Loucy (cell line): ENCODE results near the gene CYTH3.

Source experiments
- H2AFZ ChIP-seq: fragments of 200-600 bp; sonication (generic); 2 replicates; pipeline ENCODE4 v1.6.0; 2016; ENCODE audit warnings: antibody characterized with exemption, mild to moderate bottlenecking, low read length, moderate library complexity
- H3F3A ChIP-seq: fragments of 200-600 bp; 2 replicates; pipeline ENCODE4 v1.6.0; 2016; ENCODE audit warnings: antibody characterized with exemption, low read depth, mild to moderate bottlenecking
- H3K27me3 ChIP-seq: fragments of 200-600 bp; sonication (generic); 2 replicates; pipeline ENCODE4 v1.6.1; 2014; ENCODE audit warnings: low read length, mild to moderate bottlenecking; ENCODE audit not compliant: insufficient read depth, poor library complexity, severe bottlenecking
- H3K36me3 ChIP-seq: fragments of 200-600 bp; sonication (generic); 2 replicates; pipeline ENCODE4 v1.6.1; 2016; ENCODE audit warnings: low read length; ENCODE audit not compliant: insufficient read depth
- H3K4me1 ChIP-seq: fragments of 200-600 bp; sonication (generic); 2 replicates; pipeline ENCODE4 v1.5.1; 2014; ENCODE audit warnings: low read length, mild to moderate bottlenecking; ENCODE audit not compliant: insufficient read depth, poor library complexity, severe bottlenecking
- H3K4me2 ChIP-seq: fragments of 200-600 bp; sonication (generic); 2 replicates; pipeline ENCODE4 v1.6.0; 2014; ENCODE audit warnings: antibody characterized with exemption, low read length, low read depth, mild to moderate bottlenecking; ENCODE audit not compliant: poor library complexity, severe bottlenecking
- H3K4me3 ChIP-seq: fragments of 200-600 bp; sonication (generic); 2 replicates; pipeline ENCODE4 v1.5.1; 2014; ENCODE audit warnings: low read length, mild to moderate bottlenecking, mixed read lengths; ENCODE audit not compliant: poor library complexity, severe bottlenecking
- H3K79me2 ChIP-seq: fragments of 200-600 bp; sonication (generic); 2 replicates; pipeline ENCODE4 v1.6.1; 2014; ENCODE audit warnings: low read length; ENCODE audit not compliant: insufficient read depth
- H3K9ac ChIP-seq: fragments of 200-600 bp; sonication (generic); 2 replicates; pipeline ENCODE4 v1.6.0; 2014; ENCODE audit warnings: mild to moderate bottlenecking, low read depth, low read length, moderate library complexity; ENCODE audit not compliant: poor library complexity, severe bottlenecking
- H3K9me2 ChIP-seq: fragments of 200-600 bp; sonication (generic); replicated peaks from 2 replicates; pipeline ENCODE4 v1.6.1; 2016; ENCODE audit warnings: low read depth, low read length, mixed read lengths
- H3K9me3 ChIP-seq: fragments of 200-600 bp; sonication (generic); 2 replicates; pipeline ENCODE4 v1.6.1; 2014; ENCODE audit warnings: mild to moderate bottlenecking, antibody characterized with exemption, low read length, low read depth; ENCODE audit not compliant: insufficient read depth
- H4K20me1 ChIP-seq: fragments of 200-600 bp; sonication (generic); 2 replicates; pipeline ENCODE4 v1.6.0; 2014; ENCODE audit warnings: antibody characterized with exemption, low read length, mild to moderate bottlenecking; ENCODE audit not compliant: insufficient read depth, poor library complexity, severe bottlenecking
- CTCF ChIP-seq: fragments of 200-600 bp; sonication (generic); conservative IDR thresholded peaks from 2 replicates; pipeline ENCODE4 v1.5.1; 2014; ENCODE audit warnings: mild to moderate bottlenecking, antibody characterized with exemption, low read length
- EZH2phosphoT487 ChIP-seq: fragments of 200-600 bp; IDR thresholded peaks from 2 replicates; pipeline ENCODE4 v1.6.1; 2018; ENCODE audit warnings: antibody characterized with exemption, mild to moderate bottlenecking, moderate library complexity, borderline replicate concordance

Gene CYTH3

GRCh38 chr7:6268023-6268900 is 4.2 kb downstream of the CYTH3 start:
- Histone ChIP-seq H3K4me1 (peaks cover 28% of the 10 kb centered on the region), H3K9me2 (no peaks in the 10 kb centered on the region), H3K27me3 (no peaks in the 10 kb centered on the region), H2AFZ (no peak overlapping the region), H3K9ac (no peak overlapping the region), H3K4me2 (no peak overlapping the region), H3K9me3 (no peaks in the 10 kb centered on the region), H4K20me1 (no peaks in the 10 kb centered on the region), H3K4me3 (no peak overlapping the region), H3K36me3 (no peaks in the 10 kb centered on the region), H3F3A (no peaks in the 10 kb centered on the region), H3K79me2 (no peaks in the 10 kb centered on the region)
- TF ChIP-seq CTCF (no peak), EZH2phosphoT487 (no peak)

- no peak overlapping the region for H3K4me3 ChIP-seq
- H3F3A ChIP-seq = no peaks in the 10 kb centered on the region
- no peak overlapping the region for H3K9ac ChIP-seq
- no peaks in the 10 kb centered on the region for H3K9me2 ChIP-seq
- H2AFZ ChIP-seq = no peak overlapping the region
- no peaks in the 10 kb centered on the region for H3K36me3 ChIP-seq
- no peak overlapping the region for H3K4me2 ChIP-seq
- H3K4me1 ChIP-seq = peaks cover 29% of the 10 kb centered on the region
- H3K79me2 ChIP-seq = no peaks in the 10 kb centered on the region; the same call in 1 of the 2 replicates
- no peaks in the 10 kb centered on the region for H3K27me3 ChIP-seq
- no peaks in the 10 kb centered on the region for H3K9me3 ChIP-seq
- no peaks in the 10 kb centered on the region for H4K20me1 ChIP-seq
- no peak for TF ChIP-seq CTCF
- TF ChIP-seq EZH2phosphoT487 = no peak
These were observed 5.7 kb downstream of the CYTH3 start for GRCh38 chr7:6266699-6267098.

GRCh38 chr7:6262221-6262620 is 10.2 kb downstream of the CYTH3 start:
- Histone ChIP-seq H3K4me2 (no peak overlapping the region), H3K9me2 (no peaks in the 10 kb centered on the region), H3K4me1 (peaks cover 36% of the 10 kb centered on the region)

More at GRCh38 chr7:6262221-6262620, 10.2 kb downstream of the CYTH3 start:
- H3K27me3 ChIP-seq = no peaks in the 10 kb centered on the region
- no peaks in the 10 kb centered on the region for H3K9me3 ChIP-seq
- H3F3A ChIP-seq = no peaks in the 10 kb centered on the region
- no peak overlapping the region for H3K9ac ChIP-seq
- no peak for TF ChIP-seq EZH2phosphoT487
- no peak for TF ChIP-seq CTCF
- H3K36me3 ChIP-seq = no peaks in the 10 kb centered on the region
- no peak overlapping the region for H3K4me3 ChIP-seq
- no peaks in the 10 kb centered on the region for H4K20me1 ChIP-seq
- H2AFZ ChIP-seq = no peak overlapping the region
- no peaks in the 10 kb centered on the region; the same call in 1 of the 2 replicates for H3K79me2 ChIP-seq
